MCF 10A (cell line): ENCODE data around the gene PSMD13. TPM values are rescaled to one million over a fixed set of nuclear protein-coding genes. Genes with fewer than 3 reads are reported as not detected.
A peak's percentile ranks its signal among the peaks of the same experiment; 100 is the strongest.

ENCODE experiments used
- BruUV-seq: library from RNA; stranded (reverse); fragments of 400-500 nt; replicated peaks from 2 replicates; lab custom pipeline; 2021; lab: Mats Ljungman, UMichigan
- CTCF ChIA-PET: fragments of 300-600 bp; sonication (Branson Sonifier 250); formaldehyde crosslinking; extraction: SDS; loops from one replicate; lab custom pipeline; 2021; ENCODE audit warnings: antibody characterized with exemption, inconsistent platforms; lab: Yijun Ruan, JAX
- POLR2A ChIA-PET: fragments of 300-600, 350-650 bp; sonication (Branson Sonifier 250); formaldehyde crosslinking; extraction: SDS; loops from one replicate; lab custom pipeline; 2020; ENCODE audit warnings: antibody characterized with exemption, inconsistent platforms; lab: Yijun Ruan, JAX
- DNase-seq: peaks from one replicate; pipeline ENCODE4 v3.0.0-alpha.2; 2018; ENCODE audit not compliant: unreplicated experiment
- H3K27ac Mint-ChIP-seq: one replicate; pipeline ENCODE4 v1.8.0; 2022; ENCODE audit warnings: mild to moderate bottlenecking, low read depth, mixed read lengths; ENCODE audit not compliant: unreplicated experiment
- H3K27me3 Mint-ChIP-seq: one replicate; pipeline ENCODE4 v1.8.0; 2022; ENCODE audit warnings: mixed read lengths; ENCODE audit not compliant: insufficient read depth, unreplicated experiment
- H3K36me3 Mint-ChIP-seq: one replicate; pipeline ENCODE4 v1.8.0; 2022; ENCODE audit warnings: mild to moderate bottlenecking, moderate library complexity, mixed read lengths; ENCODE audit not compliant: insufficient read depth, unreplicated experiment
- H3K4me1 Mint-ChIP-seq: one replicate; pipeline ENCODE4 v1.8.0; 2022; ENCODE audit warnings: mixed read lengths; ENCODE audit not compliant: insufficient read depth, unreplicated experiment
- H3K4me3 Mint-ChIP-seq: one replicate; pipeline ENCODE4 v1.8.0; 2022; ENCODE audit warnings: mild to moderate bottlenecking, moderate library complexity, mixed read lengths; ENCODE audit not compliant: unreplicated experiment
- H3K9me3 Mint-ChIP-seq: one replicate; pipeline ENCODE4 v1.8.0; 2022; ENCODE audit warnings: mixed read lengths; ENCODE audit not compliant: unreplicated experiment
- intact Hi-C: fragments of 100-400 bp; cut with micrococcal nuclease; formaldehyde crosslinking; loops from 2 replicates; pipeline ENCODE4 v1.14.1; 2022
- total RNA-seq: library from RNA; stranded (reverse); gene quantifications from 2 replicates; pipeline ENCODE4 v1.2.3, GENCODE V29; 2022
- TF ChIP-seq, protein P1 (sequence below): fragments of 200-600 bp; IDR thresholded peaks from one replicate; pipeline ENCODE4 v1.8.0; 2022; ENCODE audit warnings: antibody characterized with exemption, mild to moderate bottlenecking; ENCODE audit not compliant: unreplicated experiment

Gene PSMD13
- total RNA-seq, 1 experiment from 2014 or later, result 103 TPM

- CTCF ChIA-PET, result no interaction called here
- BruUV-seq, result no TSS peak
- Mint-ChIP-seq H3K9me3 (no peaks in the 10 kb centered on the region), H3K36me3 (peaks cover 72% of the 10 kb centered on the region), H3K27ac (no peak overlapping the region), H3K27me3 (no peaks in the 10 kb centered on the region), H3K4me1 (peaks cover 8% of the 10 kb centered on the region), H3K4me3 (no peak overlapping the region)
- intact Hi-C loops, result no loop called here
- TF ChIP-seq, protein P1, sequence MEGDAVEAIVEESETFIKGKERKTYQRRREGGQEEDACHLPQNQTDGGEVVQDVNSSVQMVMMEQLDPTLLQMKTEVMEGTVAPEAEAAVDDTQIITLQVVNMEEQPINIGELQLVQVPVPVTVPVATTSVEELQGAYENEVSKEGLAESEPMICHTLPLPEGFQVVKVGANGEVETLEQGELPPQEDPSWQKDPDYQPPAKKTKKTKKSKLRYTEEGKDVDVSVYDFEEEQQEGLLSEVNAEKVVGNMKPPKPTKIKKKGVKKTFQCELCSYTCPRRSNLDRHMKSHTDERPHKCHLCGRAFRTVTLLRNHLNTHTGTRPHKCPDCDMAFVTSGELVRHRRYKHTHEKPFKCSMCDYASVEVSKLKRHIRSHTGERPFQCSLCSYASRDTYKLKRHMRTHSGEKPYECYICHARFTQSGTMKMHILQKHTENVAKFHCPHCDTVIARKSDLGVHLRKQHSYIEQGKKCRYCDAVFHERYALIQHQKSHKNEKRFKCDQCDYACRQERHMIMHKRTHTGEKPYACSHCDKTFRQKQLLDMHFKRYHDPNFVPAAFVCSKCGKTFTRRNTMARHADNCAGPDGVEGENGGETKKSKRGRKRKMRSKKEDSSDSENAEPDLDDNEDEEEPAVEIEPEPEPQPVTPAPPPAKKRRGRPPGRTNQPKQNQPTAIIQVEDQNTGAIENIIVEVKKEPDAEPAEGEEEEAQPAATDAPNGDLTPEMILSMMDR, result no peak
- DNase-seq, result no peak
- POLR2A ChIA-PET, result interaction anchor here (0.9 kb wide), 1 partner anchor 69 kb away, joined by 3 read pairs; no protein-coding TSS in a partner anchor
Measured at GRCh38 chr11:240315-240714, 3.5 kb downstream of the PSMD13 start.

GRCh38 chr11:241634-242033 lies 4.9 kb downstream of the PSMD13 start:
- ChIA-PET CTCF (interaction anchor here (0.7 to 1.0 kb wide), 2 partner anchors 9 to 1025 kb away, joined by 3 to 10 read pairs; no protein-coding TSS in a partner anchor), POLR2A (interaction anchor here (1.7 kb wide), 1 partner anchor 34 kb away, joined by 9 read pairs; the partner anchor contains the start of genes BET1L and RIC8A)
- BruUV-seq, result no TSS peak
- H3K4me3 Mint-ChIP-seq, result no peak overlapping the region
- peak overlapping the region; percentile 24 for H3K27ac Mint-ChIP-seq
- DNase-seq, result no peak
- H3K9me3 Mint-ChIP-seq, result no peaks in the 10 kb centered on the region
- peaks cover 6% of the 10 kb centered on the region for H3K4me1 Mint-ChIP-seq
- TF ChIP-seq, protein P1, result no peak
- H3K27me3 Mint-ChIP-seq, result no peaks in the 10 kb centered on the region
- intact Hi-C loops, result no loop called here
- H3K36me3 Mint-ChIP-seq, result peaks cover 83% of the 10 kb centered on the region

GRCh38 chr11:244376-244775 lies 7.6 kb downstream of the PSMD13 start:
- no peaks in the 10 kb centered on the region for H3K27me3 Mint-ChIP-seq
- no peak overlapping the region for H3K4me3 Mint-ChIP-seq
- H3K9me3 Mint-ChIP-seq, result no peaks in the 10 kb centered on the region
- TF ChIP-seq, protein P1, result no peak
- intact Hi-C loops, result no loop called here
- H3K27ac Mint-ChIP-seq, result no peak overlapping the region
- peaks cover 97% of the 10 kb centered on the region for H3K36me3 Mint-ChIP-seq
- ChIA-PET CTCF (interaction anchor here (1.9 kb wide), 1 partner anchor 119 kb away, joined by 11 read pairs; no protein-coding TSS in a partner anchor), POLR2A (interaction anchor here (0.7 to 1.4 kb wide), 3 partner anchors 10 to 37 kb away, joined by 3 to 6 read pairs (median 3); partner anchors contain the start of genes BET1L and RIC8A)
- H3K4me1 Mint-ChIP-seq, result peaks cover 6% of the 10 kb centered on the region
- BruUV-seq, result no TSS peak
- no peak for DNase-seq

- Mint-ChIP-seq H3K36me3 (peaks cover 96% of the 10 kb centered on the region), H3K27me3 (no peaks in the 10 kb centered on the region), H3K9me3 (no peaks in the 10 kb centered on the region), H3K4me3 (no peak overlapping the region), H3K27ac (no peak overlapping the region), H3K4me1 (no peaks in the 10 kb centered on the region)
- CTCF ChIA-PET, result interaction anchor here (0.7 to 3.5 kb wide), 4 partner anchors 11 to 270 kb away, joined by 3 to 28 read pairs (median 14); partner anchors contain the start of genes PSMD13 and SIRT3
- DNase-seq, result no peak
- TF ChIP-seq, protein P1, result no peak
- POLR2A ChIA-PET, result interaction anchor here (0.6 to 1.1 kb wide), 3 partner anchors 12 to 42 kb away, joined by 3 to 5 read pairs (median 4); partner anchors contain the start of genes BET1L and RIC8A
- intact Hi-C loops, result no loop called here
- no TSS peak for BruUV-seq
Measured at GRCh38 chr11:249062-249461, 12.3 kb downstream of the PSMD13 start.
